Mesenteric fat pad (tissue), 1 donor: Measurements from ENCODE around the gene SHISAL2A. TPM values are rescaled to one million over a fixed set of nuclear protein-coding genes. Genes with fewer than 3 reads are reported as not detected.

ENCODE experiments used
- DNase-seq: peaks from one replicate; pipeline ENCODE4 v3.0.0-alpha.2; 2020; ENCODE audit warnings: low spot score
- total RNA-seq: library from RNA; stranded (reverse); fragmentation: NEBNext Ultra II Directional; extraction: Animal tissue kit (Norgen Biotek cat#: 25700); gene quantifications from one replicate; pipeline ENCODE4 v1.2.1, GENCODE V29; 2021
- donor health status: DM: yes; HTN: yes; CAD: no.

Gene SHISAL2A
- total RNA-seq, 1 donor from 2014 or later: not detected

DNA sequence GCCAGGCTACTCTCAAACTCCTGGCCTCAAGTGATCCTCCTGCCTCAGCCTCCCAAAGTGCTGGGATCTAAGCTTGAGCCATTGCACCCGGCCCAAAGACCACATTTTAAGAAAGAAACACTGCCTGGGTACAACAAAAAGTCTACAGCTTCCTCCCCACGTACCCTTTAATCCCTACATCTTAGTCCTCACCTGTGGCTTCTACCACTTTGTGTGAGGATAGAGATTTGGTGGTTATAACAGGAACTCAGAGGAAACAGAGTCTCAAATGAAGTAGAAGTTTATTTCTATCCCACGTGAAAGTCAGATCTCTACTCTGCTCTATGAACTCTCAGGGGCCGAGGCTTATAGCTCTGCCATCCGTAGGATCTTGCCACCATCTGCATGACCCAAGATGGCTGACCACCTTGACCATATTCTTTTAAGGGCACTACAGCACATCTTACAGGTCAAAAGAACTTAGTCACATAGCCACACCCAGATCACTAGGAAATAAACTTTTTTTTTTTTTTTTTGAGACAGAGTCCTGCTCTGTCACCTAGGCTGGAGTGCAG is 17.4 kb upstream of the SHISAL2A start:
- no peak for DNase-seq

DNA sequence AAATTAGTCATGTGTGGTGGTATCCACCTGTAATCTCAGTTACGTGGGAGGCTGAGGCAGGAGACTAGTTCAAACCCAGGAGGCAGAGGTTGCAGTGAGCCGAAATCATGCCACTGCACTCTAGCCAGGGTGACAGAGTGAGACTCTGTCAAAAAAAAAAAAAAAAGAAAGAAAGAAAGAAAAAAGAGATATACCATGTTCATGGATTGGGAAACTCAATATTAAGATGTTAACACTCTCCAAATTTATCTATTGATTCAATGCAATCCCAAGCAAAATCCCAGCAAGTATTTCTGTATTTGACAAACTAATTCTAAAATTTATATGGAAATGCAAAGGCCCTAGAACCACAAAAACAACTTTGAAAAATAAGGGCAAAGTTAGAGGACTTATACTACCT is 11.0 kb upstream of the SHISAL2A start:
- DNase-seq: no peak

DNA sequence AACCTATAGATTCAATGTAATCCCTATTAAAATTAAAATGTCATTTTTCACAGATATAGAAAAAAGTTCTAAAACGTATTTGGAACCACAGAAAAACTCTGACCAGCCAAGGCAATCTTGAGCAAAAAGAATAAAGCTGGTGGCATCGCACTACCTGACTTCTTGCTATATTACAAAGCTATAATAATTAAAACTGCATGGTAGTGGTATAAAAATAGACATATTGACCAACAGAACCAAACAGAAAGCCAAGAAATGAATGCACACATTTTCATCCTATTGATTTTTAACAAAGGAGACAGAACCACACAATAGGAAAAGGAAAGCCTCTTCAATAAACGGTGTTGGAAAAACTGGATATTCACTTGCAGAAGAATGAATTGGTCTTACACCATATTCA is 9.2 kb upstream of the SHISAL2A start:
- no peak for DNase-seq

DNA sequence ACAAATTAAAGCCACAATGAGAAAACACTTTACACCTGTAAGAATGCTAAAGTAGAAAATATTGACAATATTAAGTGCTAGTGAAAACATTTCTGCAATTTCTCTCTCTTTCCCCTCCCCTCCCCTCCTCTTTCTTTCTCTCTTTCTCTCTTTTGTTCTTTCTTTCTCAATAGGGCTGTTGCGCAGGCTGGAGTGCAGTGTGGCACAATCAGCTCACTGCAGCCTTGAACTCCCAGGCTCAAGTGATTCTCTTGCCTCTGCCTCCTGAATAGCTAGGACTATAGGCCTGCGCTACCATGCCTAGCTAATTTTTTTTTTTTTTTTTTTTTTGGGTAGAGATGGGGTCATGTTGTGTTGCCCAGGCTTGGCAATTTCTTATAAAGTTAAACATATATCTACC is 5.9 kb upstream of the SHISAL2A start:
- no peak for DNase-seq

DNA sequence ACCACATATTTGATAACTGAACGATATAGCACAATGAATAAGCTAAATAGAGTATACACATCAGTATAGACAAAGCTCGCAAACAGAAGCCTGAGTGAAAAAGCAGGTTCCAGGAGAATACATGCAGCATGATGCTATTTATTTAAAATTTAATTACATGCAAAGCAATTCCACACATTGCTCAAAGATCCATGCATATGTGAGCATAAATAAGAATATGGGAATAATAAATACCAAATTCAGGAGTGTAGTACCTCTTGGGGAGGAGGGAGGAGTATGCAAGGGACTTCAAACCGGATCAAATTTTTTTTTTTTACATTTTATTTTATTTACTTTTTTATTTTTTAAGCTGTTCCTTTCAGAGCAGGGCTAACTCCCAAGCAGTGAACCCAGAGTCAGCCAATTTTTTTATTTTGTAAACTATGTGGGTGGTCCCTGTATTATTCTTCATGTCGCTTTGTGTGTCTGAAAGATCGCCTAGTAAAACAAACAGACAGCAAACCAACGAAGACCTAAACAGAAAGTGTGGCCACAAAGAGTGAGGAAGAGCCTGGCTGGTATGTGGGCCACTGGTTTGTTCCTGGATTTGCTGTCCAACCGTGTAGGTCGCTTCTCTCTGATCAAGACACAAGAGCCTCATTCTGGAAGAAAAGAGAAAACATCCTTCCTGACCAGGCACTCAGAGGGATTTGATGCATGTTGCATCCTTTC is 4.2 kb upstream of the SHISAL2A start:
- DNase-seq: no peak

DNA sequence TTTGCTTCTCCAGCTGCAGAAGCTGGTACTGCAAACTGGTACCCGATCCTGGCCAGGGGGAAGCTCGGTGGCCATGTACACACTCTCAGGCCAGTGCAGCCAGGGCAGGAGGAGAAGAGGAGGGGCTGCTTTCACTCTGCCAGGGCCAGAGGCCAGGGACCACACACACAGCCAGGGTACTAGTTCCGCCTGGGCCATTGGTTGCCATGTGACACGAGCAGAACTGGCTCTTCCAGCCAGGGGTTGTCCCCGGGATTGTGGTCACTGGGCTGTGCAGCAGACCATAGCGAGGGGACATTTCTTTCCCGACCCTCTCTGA is 3.7 kb upstream of the SHISAL2A start:
- no peak for DNase-seq

DNA sequence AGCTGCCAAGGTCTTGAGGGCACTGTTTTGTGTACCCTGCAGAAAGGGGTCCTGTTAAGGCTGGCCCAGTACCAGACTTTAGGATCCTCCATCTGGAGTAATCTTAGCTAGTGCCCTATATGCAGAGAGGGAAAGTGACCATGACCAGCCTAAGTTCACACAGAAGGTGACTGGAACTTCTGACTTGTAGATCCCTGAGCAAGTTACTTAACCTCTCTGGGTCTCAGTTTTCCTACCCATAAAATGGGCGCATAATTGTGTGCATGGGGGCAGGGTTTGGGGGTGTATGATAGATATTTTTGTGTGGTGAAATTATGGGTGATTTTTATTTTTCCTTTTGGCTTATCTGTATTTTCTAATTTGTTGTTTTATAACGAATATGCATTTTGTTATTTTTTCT is 3.3 kb upstream of the SHISAL2A start:
- DNase-seq: no peak

DNA sequence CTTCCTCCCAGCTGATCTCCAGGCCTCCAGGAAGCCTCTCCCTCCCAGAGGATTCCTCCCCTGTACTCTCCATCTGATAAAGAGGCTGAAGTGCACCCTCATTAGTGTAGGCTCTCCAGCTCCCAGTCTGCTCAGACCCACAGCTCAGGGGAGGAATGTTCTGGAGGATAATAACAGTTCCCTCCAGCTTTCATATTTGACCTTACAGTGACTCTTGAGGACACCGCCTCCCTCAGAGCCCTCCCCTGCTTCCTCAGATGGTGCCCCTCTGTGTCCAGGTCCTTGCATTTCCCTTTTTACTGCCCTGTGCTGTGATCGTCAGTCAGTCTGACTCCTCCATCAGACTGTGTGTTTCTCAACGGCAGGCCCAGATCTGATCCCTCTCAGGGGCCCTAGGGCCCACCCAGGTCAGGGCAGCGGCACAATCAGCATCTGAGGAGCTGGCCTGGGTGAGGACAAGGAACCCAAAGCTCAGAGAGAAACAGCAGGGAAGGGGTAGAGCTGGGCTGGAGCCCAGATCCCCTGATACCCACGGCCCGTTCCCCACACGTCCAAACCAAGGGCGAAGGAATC is 1.1 kb upstream of the SHISAL2A start:
- no peak for DNase-seq

DNA sequence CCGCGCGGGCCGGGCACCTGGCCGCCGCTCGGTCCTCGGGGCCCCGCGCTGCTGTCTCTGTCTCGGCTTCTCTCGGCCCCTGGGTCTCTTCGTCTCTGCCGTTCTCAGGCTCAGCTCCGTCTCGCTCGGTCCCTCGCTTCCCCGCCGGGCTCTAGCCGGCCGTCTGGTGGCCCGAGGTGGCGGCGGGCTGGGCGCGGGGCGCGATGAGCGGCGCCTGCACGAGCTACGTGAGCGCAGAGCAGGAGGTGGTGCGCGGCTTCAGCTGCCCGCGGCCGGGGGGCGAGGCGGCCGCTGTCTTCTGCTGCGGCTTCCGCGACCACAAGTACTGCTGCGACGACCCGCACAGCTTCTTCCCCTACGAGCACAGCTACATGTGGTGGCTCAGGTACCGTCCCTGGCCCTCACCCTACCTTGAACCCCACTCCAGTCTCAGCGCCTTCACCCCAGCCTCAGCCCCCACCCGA is 355 bp downstream of the SHISAL2A start:
- DNase-seq: no peak

DNA sequence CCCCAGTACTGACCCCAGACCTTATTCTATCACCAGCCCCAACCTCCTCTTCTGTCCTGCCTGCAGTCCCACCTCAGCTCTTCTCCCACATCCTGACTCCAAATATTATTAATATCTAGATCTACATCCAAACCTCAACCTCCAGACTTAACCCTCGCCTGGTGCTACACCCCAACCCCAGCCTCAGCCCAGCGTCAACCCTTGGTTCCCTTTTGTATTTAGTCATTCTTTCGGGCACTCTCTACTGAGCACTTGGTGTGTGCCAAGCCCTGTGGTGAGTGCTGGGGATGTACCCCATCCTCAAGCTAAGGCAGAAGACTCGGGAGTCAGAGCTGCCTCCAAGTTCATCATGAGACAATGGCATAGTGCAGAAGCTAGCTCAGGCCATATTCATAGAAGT is 1.1 kb downstream of the SHISAL2A start:
- DNase-seq: no peak

DNA sequence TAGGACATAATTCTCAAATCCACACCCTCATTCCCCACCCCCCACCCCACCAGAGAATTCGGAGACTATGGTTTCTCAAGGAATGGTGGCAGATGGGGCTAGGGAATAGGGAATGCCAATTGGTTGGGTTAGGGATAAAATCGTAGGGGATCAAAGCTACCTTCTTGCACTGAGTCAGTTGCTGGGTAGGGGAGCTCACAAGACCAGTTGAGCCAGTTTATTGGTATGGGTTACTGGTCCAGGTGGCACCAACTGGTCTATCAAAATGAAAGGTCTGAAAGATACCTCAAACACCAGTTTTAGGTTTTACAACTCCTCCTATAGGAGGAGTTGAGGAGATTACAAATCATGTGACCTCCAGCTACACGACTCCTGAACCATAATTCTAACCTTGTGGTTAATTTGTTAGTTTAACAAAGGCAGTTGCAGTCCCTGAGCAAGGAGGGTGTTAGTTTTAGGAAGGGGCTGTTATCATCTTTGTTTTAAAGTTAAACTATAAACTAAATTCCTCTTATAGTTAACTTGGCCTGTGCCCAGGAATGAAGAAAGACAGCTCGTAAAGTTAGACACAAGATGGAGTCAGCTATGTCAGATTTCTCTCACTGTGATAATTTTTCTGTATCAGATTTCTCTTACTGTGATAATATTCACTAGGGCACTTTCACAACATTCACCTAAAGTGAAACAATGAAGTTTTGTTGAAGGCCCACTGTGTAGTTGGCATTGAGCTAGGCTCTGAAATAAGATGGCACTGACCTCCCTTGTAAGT is 2.5 kb downstream of the SHISAL2A start:
- no peak for DNase-seq

DNA sequence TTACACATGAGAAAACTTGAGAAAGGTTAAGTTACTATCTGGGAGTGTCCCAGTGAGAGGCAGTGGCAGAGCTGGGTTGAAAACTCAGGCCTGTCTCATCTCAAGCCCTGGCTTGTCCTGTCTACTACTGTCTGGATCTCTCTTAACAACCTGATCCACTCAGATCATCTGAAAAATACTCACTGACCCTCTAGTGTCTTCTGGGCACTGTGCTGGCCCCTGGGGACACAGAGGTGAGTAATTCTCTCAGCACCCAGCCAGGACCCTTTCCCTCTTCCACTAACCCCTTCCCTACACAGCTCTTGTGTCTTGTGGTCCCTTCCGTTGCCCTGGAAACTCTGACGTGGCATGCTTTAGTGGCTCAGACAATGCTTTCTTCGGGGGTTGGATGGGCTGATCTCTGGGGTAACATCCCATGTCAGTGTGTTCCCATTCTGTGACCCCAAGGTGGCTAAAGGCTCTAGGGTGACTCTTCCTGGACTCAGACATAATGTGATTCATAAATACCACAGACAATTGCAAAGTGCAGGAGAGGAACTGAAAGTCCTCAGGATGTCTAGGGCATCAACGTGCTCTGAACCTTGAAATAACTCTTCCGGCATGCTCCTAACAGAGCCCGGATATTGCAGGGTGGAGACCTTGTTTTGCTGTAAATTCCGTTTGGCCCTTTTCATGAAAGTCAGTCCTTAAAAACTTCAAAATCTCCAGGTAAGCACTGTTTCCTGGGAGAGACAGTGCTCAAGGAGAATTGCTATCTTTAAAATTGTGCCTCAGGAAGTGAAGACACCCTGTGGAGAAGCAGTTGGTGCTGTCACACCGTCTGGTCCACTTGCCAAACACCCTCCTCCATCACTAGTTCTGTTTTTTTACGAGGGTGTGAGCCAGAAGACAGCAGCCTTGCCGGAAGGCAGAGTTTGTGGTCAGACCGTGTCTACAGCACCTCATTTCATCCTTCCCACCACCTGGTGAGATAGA is 4.0 kb downstream of the SHISAL2A start:
- no peak for DNase-seq

DNA sequence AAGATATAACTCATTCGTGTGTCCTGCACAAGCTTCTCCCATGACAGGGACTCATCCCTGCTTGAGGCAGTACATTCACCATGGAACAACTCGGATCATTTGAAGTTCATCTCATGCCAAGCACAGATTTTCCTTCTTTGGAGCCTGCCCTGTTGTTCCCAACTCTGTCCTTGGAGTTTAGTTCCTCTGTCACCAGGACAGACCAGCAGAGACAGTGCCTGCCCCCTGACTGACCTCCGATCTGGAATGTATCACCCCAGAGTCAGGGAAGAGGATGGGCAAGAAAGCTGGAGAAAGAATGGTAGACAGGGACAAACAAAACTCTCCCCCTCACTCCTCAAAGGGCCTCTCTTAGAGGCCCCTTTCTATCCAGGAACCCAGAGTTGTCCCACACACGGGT is 5.0 kb downstream of the SHISAL2A start:
- DNase-seq: no peak

DNA sequence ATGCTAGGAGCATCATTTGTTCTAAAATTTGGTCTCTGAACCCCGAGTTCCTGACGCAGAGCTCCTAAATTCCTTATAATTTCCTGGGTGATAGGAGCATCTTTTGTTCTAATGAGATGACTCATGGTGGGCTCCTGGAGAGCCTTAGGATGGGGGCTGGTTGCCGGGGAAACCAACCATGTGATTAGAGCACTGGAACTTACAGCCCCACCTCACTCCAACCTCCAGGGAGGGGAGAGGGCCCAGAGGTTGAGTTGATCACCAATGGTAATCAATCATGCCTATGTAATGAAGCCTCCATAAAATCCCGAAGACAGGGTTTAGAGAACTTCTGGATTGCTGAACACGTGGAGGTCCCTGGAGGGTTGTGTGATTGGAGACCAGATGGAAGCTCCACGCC is 7.7 kb downstream of the SHISAL2A start:
- DNase-seq: no peak

DNA sequence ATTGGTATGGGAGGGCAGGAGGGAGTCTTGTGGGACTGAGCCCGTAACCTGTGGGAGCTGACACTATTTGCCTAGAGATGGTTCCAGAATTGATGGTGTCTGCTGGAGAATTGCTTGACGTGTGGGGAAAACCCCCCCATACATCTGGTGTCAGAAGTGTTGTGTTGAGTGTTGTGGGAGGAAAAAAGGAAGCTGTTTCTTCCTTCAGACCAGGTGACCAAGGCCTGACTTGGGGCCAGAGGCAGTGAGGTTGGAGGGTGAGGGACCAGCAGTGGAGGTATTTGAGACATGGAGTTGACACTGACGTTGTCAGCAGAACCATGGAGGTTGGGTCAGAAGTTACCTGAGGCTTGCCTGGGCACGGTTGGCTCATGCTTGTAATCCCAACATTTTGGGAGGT is 8.3 kb downstream of the SHISAL2A start:
- DNase-seq: no peak

DNA sequence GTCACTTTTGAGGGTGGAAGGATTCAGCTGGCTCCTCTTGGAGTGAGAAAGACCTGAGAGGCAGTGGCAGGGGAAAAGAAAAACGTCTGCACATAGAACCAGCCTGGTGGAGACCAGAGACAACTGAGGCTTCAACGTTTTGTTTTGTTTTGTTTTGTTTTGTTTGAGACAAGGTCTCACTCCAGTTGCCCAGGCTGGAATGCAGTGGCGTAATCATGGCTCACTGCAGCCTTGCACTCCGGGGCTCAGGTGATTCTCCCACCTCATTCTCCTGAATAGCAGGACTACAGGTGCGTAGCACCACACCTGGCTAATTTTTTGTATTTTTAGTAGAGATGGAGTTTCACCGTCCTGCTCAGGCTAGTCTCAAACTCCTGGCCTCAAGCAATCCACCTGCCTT is 12.3 kb downstream of the SHISAL2A start:
- no peak for DNase-seq

DNA sequence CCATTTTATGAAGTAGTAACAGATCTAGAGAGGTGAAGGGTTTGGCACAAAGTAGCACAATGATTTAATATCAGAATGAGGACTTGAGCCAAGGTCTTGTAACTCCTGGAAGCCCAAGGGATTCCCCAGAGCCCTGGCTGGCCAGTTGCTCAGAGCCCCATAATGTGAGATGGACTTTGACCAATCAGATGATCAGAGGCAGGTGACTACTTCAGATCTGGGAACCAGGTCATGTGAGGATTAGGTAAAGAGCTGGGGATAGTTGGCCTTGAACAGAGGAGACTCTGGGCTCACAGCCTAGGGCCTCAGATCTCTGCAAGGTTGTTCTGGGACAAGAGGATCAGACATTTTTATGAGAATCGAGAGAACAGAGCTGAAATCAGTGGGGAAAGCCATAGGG is 18.9 kb downstream of the SHISAL2A start:
- no peak for DNase-seq

DNA sequence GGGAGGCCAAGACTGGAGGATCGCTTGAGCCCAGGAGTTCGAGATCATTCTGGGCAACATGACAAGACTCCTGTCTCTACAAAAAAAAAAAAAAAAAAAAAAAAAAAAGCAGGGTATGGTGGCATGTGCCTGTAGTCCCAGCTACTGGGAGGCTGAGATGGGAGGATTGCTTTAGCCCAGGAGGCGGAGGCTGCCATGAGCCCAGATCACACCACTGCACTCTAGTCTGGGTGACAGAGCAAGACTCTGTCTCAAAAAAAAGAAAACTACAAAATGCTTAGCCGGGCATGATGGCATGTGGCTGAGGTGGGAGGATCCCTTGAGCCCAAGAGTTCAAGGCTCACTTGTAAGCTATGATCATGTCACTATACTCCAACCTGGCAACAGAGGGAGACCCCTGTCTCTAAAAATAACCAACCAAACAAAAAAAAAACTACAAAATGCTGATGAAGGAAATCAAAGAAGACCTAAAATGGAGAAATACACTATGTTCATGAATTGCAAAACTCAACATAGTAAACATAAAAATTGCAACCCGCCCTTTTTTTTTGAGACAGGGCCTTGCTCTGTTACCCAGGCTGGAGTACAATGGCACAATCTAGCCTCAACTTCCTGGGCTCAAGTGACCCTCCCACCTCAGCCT is 20.4 kb downstream of the SHISAL2A start:
- no peak for DNase-seq

DNA sequence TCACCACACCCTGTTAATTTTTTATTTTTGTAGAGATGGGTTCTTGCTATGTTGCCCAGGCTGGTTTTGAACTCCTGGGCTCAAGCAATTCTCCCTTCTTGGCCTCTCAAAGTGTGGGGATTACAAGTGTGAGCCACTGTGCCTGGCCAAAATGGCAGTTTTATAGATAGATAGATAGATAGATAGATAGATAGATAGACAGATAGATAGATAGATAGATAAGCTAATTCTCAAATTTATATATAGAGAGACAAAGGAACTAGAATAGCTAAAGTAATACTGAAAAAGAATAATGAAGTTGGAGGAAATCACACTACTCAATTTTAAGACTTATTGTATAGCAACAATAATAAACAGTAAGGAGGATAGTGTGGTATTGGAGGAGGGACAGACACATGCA is 21.1 kb downstream of the SHISAL2A start:
- DNase-seq: no peak

DNA sequence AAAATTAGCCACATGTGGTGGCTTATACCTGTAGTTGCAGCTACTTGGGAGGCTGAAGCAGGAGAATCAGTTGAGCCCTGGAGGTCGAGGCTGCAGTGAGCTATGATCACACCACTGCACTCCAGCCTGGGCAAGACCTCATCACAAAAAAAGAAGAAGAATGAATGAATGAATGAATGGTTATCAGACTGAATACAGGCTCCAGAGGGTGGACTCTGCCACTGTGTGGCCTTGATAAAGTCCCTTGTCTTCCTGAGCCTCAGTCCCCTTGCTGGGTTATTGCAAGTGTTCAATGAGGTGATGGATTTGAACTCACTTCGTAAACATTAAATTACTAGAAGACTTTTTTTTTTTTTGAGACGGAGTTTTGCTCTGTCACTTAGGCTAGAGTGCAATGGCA is 24.7 kb downstream of the SHISAL2A start:
- DNase-seq: no peak

DNA sequence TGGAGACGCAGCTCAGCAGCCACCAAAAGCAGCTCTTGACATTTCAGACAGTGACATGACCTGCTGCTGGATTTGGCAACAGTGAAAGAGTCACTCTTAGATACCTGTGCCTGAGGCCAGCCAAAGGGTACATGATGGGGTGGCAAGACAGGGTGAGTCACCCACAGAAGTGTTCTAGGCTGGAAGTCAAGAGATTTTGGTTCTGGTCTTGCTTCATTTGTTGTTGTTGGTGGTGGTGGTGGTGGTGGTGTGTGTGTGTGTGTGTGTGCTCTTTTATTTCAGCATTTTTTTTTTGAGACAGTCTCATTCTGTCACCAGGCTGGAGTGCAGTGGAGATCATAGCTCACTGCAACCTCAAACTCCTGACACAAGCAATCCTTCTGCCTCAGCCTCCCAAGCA is 25.8 kb downstream of the SHISAL2A start:
- DNase-seq: no peak
